Prostate gland (tissue), 2 donors: ENCODE measurements around the gene ATP2C2. TPM values are rescaled to one million over a fixed set of nuclear protein-coding genes. Genes with fewer than 3 reads are reported as not detected.
A peak's percentile ranks its signal among the peaks of the same experiment; 100 is the strongest.

Experiments
- DNase-seq: peaks from one replicate; pipeline ENCODE4 v3.0.0-alpha.2; 2019; ENCODE audit warnings: low spot score
- H3K27ac ChIP-seq, 2 donors: fragments of 200-600 bp; sonication (generic); 2 replicates each; pipeline ENCODE4 v1.5.1; 2017 to 2019
- H3K27me3 ChIP-seq: fragments of 200-600 bp; sonication (generic); replicated peaks from 2 replicates; pipeline ENCODE4 v1.5.1; 2019; ENCODE audit not compliant: insufficient read depth
- H3K36me3 ChIP-seq, 2 donors: fragments of 200-600 bp; sonication (generic); 1 replicate in 1 of 2; 2 replicates in 1 of 2; pipeline versions ENCODE4 v1.5.1 to v1.8.1; 2017 to 2019
- H3K4me1 ChIP-seq: fragments of 200-600 bp; sonication (generic); replicated peaks from 2 replicates; pipeline ENCODE4 v1.5.1; 2019
- H3K4me3 ChIP-seq, 2 donors: fragments of 200-600 bp; sonication (generic); 2 replicates each; pipeline ENCODE4 v1.5.1; 2017 to 2019
- H3K9me3 ChIP-seq: fragments of 200-600 bp; sonication (generic); 2 replicates; pipeline ENCODE4 v1.5.1; 2017
- POLR2A ChIP-seq: fragments of 450-650 bp; IDR thresholded peaks from one replicate; pipeline ENCODE4 v1.6.1; 2016; ENCODE audit warnings: antibody characterized with exemption, mild to moderate bottlenecking
- POLR2AphosphoS5 ChIP-seq: sonication (generic); formaldehyde crosslinking; IDR thresholded peaks from one replicate; pipeline ENCODE4 v1.6.1; 2017; ENCODE audit warnings: antibody characterized with exemption
- WGBS: methylation state at CpG from one replicate; pipeline ENCODE4 v1.1.5; 2018; 5-methylcytosine and 5-hydroxymethylcytosine counted together
- intact Hi-C: fragments of 100-400 bp; cut with DNase I; formaldehyde crosslinking; loops from one replicate; pipeline ENCODE4 v1.14.2; 2022
- total RNA-seq, 2 donors: library from RNA; depleted of rRNA; stranded (reverse); fragments of >200 nt; gene quantifications; one replicate each; pipeline ENCODE4 v1.1.0, GENCODE V29; 2016
- TF ChIP-seq, protein P1 (sequence below), 4 experiments: fragments of 200-600 bp in 2 of 4; fragments of 450-650 bp in 2 of 4; sonication (generic) in 2 of 4; IDR thresholded peaks; 1 replicate in 3 of 4; 2 replicates in 1 of 4; pipeline ENCODE4 v1.5.1; 2016 to 2019; ENCODE audit warnings: antibody characterized with exemption in 4 of 4, mild to moderate bottlenecking in 2 of 4, moderate library complexity in 2 of 4

ATP2C2 gene
- total RNA-seq, 2 donors from 2014 or later: 43.7 to 56.1 TPM

DNA sequence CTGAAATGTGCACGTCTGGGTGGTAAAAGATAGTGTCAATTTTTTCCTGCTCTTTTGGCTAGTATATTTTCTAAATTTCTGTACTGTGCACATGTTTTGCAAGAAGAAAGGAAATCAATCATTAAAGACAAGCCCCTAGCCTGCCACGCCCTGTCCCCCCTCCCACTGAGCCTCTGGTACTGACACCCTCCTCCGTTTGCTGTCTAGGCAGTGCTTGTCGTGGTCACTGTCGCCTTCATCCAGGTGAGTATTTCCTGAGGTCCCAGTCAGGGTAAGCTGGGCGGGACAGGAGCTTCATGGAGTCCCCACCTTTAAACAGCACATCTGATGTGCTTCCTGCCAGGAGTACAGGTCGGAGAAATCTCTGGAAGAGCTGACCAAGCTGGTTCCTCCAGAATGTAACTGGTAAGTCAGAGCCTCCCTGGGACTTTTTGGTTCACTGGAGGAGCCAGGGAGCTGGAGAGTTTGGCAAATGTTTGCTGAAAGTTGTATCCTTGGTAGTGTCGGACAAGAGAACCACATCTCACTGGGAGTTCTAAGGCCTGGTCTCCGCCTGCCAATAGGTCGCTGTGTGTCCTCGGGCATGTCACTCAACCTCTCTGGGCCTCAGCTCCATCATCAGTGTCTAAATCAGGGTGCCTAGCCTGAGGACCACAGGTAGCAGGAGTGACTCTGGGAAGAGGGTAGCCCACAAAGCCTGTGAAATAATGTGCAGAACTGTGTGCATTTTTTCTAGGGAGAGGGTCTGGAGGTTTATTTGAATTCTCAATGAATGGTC is 42.2 kb downstream of the ATP2C2 start:
- DNase-seq: peak; percentile 57
- WGBS: 70% methylated on average over 11 of the region's 11 CpGs
- intact Hi-C loops: no loop called here
- Histone ChIP-seq H3K4me1 (peaks cover 25% of the 10 kb centered on the region), H3K4me3 (no peak overlapping the region), H3K36me3 (no peaks in the 10 kb centered on the region), H3K27me3 (no peaks in the 10 kb centered on the region), H3K9me3 (no peaks in the 10 kb centered on the region), H3K27ac (peak overlapping the region; percentile 34 to 54)
- TF ChIP-seq, protein P1, sequence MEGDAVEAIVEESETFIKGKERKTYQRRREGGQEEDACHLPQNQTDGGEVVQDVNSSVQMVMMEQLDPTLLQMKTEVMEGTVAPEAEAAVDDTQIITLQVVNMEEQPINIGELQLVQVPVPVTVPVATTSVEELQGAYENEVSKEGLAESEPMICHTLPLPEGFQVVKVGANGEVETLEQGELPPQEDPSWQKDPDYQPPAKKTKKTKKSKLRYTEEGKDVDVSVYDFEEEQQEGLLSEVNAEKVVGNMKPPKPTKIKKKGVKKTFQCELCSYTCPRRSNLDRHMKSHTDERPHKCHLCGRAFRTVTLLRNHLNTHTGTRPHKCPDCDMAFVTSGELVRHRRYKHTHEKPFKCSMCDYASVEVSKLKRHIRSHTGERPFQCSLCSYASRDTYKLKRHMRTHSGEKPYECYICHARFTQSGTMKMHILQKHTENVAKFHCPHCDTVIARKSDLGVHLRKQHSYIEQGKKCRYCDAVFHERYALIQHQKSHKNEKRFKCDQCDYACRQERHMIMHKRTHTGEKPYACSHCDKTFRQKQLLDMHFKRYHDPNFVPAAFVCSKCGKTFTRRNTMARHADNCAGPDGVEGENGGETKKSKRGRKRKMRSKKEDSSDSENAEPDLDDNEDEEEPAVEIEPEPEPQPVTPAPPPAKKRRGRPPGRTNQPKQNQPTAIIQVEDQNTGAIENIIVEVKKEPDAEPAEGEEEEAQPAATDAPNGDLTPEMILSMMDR (IDR thresholded peaks at IDR 0.05): no peak
- TF ChIP-seq POLR2AphosphoS5 (peak; percentile 70), POLR2A (no peak)

DNA sequence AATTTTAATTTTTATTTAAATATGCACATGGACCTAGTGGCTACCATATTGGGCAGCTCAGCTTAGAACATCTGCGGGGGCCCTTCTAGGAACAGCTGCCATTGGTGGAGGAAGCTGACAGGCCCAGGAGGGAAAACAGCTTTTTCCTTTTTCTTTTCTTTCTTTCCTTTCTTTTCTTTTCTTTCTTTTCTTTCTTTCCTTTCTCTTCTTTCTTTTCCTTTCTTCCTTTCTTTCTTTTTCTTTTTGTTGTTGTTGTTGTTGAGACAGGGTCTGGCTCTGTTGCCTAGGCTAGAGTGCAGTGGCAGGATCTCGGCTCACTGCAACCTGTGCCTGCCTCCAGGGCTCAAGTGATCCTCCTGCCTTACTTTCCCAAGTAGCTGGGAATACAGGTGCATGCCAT is 43.4 kb downstream of the ATP2C2 start:
- H3K4me3 ChIP-seq: no peak overlapping the region
- H3K36me3 ChIP-seq: no peaks in the 10 kb centered on the region
- TF ChIP-seq POLR2A: no peak
- TF ChIP-seq, protein P1 (IDR thresholded peaks at IDR 0.05): no peak
- no peak for TF ChIP-seq POLR2AphosphoS5
- H3K9me3 ChIP-seq: no peaks in the 10 kb centered on the region
- no peaks in the 10 kb centered on the region for H3K27me3 ChIP-seq
- intact Hi-C loops: no loop called here
- H3K4me1 ChIP-seq: peaks cover 18% of the 10 kb centered on the region
- 96% methylated on average over 2 of the region's 2 CpGs for WGBS
- H3K27ac ChIP-seq: no peak overlapping the region
- no peak for DNase-seq

DNA sequence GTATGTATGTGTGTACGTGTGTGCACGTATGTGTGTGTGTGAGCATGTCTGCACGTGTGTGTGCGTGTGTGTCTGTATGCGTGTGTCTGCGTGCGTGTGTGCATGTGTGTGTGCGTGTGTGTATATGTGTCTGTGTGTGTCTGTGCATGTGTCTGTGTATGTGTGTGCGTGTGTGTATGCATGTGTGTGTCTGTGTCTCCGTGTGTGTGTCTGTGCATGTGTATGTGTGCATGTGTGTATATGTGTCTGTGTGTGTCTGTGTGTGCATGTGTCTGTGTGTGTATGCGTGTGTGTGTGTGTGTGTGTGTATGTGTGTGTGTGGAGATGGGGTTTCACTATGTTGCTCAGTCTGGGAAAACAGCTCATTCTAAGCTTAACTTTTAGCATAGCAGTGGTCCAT is 43.9 kb downstream of the ATP2C2 start:
- no peaks in the 10 kb centered on the region for H3K36me3 ChIP-seq
- H3K27me3 ChIP-seq: no peaks in the 10 kb centered on the region
- H3K27ac ChIP-seq: no peak overlapping the region
- TF ChIP-seq POLR2AphosphoS5: no peak
- TF ChIP-seq, protein P1 (IDR thresholded peaks at IDR 0.05): no peak
- TF ChIP-seq POLR2A: no peak
- WGBS: 89% methylated on average over 11 of the region's 11 CpGs
- intact Hi-C loops: no loop called here
- no peak overlapping the region for H3K4me3 ChIP-seq
- H3K9me3 ChIP-seq: no peaks in the 10 kb centered on the region
- DNase-seq: no peak
- peaks cover 15% of the 10 kb centered on the region for H3K4me1 ChIP-seq

DNA sequence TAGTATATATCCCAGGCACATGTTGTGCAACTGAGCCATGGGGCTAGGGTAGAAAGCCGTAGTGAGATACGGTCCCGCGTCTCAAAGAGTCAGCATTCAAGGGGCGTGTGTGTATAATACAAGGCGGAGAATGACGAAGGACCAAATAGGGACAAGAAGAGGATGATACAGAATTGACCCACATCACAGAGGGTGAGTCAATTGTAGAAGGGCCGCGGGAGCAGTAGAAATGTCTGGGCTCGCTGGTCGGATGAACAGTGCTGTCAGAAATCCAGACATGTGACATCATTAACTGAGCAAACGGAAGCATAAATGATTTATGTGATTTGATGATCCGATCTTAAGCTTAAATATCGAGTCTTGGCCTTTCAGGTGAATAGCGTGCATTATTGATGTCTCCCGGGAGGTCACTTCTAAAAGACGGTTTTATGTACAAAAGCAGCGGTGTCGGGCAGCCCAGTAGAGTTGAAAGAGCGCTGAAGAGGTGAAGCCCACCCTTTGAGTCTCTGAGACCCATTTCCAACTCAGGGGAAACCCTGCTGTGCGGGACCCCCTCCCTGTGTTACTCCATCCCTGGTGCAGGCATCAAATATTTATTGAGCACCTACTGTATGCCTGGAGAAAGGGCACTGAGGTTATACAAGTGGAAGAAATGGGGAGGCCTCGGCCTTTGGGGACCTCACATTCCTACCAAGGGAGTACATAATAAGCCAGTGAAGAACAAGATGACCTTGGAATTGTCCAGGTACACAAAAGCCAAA is 45.1 kb downstream of the ATP2C2 start:
- no peak for DNase-seq
- 90% methylated on average over 22 of the region's 22 CpGs for WGBS
- Histone ChIP-seq H3K4me3 (no peak overlapping the region), H3K27ac (no peak overlapping the region), H3K9me3 (no peaks in the 10 kb centered on the region), H3K27me3 (no peaks in the 10 kb centered on the region), H3K4me1 (peaks cover 8% of the 10 kb centered on the region), H3K36me3 (no peaks in the 10 kb centered on the region)
- TF ChIP-seq, protein P1 (IDR thresholded peaks at IDR 0.05): no peak
- no peak for TF ChIP-seq POLR2AphosphoS5
- TF ChIP-seq POLR2A: no peak
- intact Hi-C loops: no loop called here
